ENCODE data around the gene NFIX.
A peak's percentile ranks its signal among the peaks of the same experiment; 100 is the strongest.

NFIX gene

GRCh38 chr19:13010038-13010991 is 15.0 kb downstream of the NFIX start:
- no peak for DNase-seq

- no peak for DNase-seq
These were observed 15.8 kb downstream of the NFIX start for GRCh38 chr19:13010992-13011652.

DNA sequence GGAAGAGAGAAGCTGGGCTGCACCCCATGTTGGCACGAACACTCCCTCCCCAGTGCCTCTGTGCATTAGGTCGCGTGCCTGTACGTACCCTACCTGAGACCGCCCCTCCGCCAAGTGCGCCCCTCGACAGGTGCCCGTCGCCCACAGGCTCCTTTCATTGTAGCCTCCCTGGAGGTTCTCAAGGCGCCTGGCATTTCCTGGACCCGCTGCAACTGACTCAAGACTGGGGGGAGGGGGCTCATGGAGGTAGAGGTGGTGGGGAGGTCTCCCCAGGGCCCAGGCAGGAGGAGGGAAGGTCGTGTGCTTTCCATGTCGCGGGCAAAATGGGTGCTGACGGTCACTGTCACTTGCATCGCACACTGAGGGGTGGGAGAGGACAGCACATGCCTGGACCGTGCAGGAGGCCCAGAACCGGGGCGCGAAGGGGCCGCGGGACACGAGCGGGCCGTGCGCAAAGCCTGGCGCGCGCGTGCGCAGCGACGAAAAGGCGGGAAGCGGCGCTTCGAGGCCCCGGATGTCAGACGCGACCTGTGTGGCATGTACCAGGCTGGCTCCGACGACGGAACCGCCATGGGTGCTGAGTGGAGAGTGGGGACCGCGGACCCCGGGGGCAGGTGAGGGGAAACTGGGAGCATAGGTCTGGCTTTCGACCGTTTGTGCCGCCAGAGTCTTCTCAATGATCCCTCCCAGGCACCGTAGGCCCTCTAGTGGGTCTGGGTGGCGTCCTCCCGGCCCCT is 16.5 kb downstream of the NFIX start:
- no peak for DNase-seq

GRCh38 chr19:13012390-13012689 is 17.1 kb downstream of the NFIX start:
- DNase-seq, result no peak

GRCh38 chr19:13012690-13013608 is 17.7 kb downstream of the NFIX start:
- DNase-seq, result no peak

DNA sequence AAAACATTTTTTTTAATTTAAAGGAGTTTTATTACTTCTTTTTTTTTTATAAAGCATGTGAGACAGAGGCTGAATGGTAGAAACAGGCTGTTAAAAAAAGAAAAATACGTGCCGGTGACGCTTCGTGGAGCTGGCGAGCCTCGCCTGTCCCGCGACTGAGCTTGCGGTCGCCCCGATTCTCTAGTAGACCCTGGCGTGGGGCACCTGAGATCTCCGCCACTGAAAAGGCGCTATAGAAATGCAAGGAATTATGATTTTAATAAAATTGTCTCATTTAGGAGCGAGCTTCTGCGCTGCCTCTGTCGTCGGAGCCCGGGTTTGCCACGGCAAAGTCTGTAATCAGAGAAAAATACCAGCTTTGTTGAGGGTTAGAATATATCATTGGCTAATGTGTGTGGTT is 18.4 kb downstream of the NFIX start:
- DNase-seq, result no peak

DNA sequence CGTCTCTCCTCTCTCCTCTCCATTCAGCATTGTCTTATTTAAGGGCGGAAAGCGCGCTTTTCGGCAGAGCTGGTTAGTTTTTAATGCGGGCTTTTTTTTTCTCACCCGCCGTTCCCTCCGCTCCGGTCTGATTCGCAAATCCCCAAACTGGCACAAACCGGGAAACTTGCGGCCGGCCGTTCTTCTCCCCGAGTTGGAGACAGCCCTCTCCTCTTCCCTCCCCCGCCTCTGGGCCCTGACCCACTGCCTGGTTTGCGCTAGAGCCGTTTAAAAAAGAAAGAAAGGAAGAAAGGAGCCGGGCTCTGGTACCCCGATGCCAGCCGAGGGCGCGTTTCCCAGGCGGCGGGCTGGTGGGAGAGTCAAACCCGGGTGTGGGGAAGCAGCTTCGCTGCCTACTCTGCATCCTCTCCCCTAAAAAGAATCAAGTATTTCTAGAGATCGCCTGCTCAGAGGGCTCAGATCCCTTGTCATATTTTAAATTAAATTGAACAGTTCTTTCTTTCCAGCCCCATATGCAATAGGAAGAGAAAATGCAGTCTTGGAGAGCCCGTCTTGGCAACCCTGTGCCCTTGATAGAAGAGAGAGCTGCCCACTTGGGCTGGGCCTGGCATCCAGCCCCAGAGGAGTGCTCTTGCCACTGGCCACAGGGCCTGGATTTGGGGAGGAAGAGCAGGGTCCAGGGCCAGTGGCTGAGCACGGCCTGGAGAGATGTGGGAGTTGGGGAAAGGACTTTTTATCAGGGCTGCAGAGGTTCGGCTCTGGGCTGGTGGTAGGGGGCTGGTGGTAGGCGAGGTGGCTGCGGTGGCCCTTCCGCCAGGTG is 19.0 kb downstream of the NFIX start:
- DNase-seq, result no peak

DNA sequence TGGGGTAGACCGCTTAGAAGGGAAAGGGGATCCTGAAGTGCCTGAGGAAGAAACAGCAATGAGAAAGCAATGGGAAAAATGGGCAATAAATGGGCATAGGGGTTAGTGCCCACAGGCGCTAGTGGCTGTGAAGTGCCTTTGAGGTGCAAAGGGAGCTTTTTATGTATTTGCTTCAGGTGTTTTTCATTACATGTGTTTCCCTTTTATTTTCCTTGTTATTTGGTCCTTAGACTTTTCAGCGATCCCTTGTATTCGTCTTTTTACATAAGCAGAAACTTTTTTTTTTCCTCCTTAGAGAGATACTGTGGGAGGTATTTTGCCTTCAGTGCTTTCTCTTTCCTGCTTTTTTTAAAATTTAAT is 19.6 kb downstream of the NFIX start:
- no peak for DNase-seq

DNA sequence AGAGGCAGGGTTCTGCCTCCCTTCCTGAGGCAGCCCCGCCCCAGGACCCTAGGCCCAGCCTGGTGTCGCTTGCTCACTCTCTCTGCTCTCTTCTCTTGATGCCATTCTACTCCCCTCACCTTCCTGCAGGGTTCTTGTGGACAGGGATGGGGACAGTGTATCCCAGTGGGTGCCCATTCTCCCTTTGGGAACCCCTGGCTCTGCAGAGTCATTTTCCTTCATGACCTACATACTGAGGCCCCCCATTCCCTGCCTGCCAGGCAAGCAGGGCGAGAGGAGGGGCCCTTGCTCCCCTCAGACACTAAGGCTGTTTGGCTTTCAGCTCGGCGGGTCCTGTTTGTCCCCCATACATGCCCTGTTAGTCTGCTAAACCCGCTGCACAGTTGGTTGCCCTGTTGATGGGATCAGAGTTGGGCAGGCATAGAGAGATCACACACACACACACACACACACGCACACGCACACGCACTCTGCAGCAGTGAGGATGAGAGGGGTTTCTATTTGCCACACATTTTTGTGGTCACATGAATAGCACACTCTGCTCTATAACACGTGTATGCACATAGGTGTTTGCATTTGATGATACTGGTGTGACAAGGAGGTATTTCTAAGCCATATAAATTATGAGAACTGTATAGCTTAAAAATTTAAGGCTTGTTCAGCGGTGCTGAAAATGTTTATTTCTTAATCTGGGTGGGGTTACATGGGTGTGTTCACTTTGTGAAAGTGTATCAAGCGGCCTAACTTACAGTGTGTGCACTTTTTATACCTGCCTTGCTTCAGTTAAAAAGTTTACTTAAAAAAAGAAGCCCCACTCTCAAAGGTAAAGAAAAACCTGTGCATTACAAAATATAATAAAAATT is 20.3 kb downstream of the NFIX start:
- DNase-seq, result no peak

DNA sequence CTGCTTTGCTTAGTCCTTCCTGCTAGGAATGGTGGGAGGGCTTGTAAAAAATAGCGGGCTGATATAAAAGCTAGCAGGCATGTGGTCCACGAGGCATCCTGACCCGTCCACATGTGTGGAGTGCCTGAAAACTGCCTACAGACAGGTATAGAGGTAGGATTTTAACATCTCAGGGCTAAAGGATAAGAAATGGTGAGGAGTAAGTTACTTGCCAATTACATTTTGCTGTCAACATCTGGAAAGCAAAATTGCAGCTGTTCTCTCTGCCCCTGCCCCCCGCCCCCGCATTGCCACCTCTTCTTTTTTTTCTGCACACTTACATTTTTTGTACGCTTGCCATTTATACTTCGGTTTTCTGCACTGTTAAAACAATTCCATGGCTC is 21.0 kb downstream of the NFIX start:
- no peak for DNase-seq

- DNase-seq, result no peak
These were observed 21.5 kb downstream of the NFIX start for GRCh38 chr19:13016628-13017305.

GRCh38 chr19:13017306-13018034 is 22.2 kb downstream of the NFIX start:
- no peak for DNase-seq

GRCh38 chr19:13018035-13018914 is 23.0 kb downstream of the NFIX start:
- DNase-seq, result no peak

- DNase-seq, result no peak
These were observed 24.1 kb downstream of the NFIX start for GRCh38 chr19:13019332-13019731.

DNA sequence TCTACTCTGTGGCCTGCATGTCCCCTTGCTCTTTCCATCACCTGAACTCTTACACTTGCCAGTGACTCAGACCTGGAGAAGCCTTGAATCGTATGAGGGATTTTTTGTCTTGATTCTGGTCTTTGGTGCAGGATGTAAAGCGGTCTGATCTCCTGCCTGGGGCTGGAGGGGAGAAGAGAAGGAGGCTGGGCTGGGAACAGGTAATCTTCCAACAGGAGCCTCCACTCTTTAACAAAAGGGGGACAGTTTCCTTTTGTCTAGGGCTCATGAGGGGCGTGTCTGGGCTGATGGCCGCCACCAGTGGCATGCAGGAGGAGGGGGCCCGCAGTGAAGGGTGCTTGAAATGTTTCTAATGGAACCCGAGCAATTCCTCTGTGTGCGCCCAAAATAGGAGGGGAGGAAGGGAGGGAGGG is 24.7 kb downstream of the NFIX start:
- DNase-seq, result no peak

DNA sequence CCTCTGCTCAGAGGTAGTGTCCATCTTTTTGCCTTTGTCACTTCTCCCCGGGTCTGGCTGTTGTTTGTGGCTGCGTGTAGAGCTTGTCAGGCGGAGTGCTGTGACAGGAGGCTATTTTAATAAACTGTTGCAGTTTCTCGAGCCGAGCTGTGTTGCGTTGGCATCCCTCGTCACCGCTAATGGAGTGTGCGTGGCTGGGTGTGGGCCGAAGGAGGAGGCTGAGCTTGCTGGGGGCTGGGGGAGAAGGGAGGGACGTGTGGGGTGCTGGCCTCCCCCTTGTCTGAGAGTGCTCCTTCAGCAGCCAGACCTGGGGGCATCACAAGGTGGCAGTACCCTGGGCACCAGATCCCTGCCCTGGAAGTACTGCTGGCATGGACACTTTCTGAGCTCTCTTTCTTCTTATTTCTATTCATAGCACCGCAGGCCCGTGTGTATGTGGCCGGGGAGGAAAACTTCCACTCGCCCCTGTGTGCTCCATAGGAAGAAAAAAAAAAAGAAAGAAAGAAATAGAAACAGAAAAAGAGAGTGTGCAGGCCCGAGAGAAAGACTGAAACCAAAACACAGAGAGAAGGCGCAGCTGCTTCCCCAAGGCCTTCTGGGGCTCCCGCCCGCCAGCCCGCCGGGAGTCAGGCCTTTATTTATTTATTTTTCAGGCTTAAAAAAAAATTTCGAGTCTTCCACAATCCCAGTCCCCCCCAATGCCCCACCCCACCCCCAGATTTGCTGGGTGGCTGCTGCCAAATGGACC is 27.0 kb downstream of the NFIX start:
- no peak for DNase-seq

DNA sequence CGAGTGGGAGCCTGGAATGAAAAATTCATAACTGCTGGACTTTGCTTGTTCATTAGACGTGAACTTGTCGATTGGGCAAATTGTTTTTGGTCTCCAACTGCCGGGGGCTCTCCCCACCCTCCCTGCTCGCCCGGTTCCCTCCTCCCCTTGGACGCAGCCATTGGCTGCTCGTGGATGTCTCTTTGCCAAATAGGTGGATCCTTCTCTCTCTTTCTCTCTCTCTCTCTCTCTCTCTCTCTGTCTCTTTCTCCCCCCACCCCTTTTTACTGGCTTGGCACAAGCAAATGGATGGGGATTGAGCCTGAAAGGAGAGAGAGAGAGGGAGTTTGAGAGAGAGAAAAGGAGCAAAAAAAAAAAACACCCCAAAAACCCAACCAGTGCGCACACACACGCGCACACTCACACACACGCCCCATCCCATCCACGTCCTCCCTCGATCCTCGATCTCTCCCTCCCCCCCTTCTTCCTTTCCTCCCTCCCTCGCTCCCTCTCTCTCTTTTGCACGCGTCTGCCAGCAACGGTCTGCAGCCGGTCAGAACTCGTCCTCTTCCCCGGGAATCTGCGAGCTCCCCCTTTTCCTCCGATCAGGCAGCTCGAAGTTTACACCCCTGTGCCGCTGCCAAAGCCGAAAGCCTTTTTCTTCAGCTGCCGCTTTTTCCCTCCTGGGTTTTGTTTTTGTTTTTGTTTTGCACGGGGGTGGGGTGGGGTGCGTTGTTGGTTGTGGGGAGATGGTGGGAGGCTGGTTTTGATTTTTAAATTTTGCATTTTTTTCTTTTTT is 27.8 kb downstream of the NFIX start:
- peak; percentile 9 for DNase-seq
